HL-60 (cell line): ENCODE data around the gene C19orf73.

Source experiments
- POLR2AphosphoS5 ChIP-seq: IDR thresholded peaks from 2 replicates; pipeline ENCODE4 v1.6.1; 2012; ENCODE audit warnings: low read depth
- TF ChIP-seq, protein P1 (sequence below): IDR thresholded peaks from one replicate; pipeline ENCODE4 v1.5.1; 2011; ENCODE audit warnings: low read length, control low read depth, inconsistent platforms; ENCODE audit not compliant: insufficient read depth

DNA sequence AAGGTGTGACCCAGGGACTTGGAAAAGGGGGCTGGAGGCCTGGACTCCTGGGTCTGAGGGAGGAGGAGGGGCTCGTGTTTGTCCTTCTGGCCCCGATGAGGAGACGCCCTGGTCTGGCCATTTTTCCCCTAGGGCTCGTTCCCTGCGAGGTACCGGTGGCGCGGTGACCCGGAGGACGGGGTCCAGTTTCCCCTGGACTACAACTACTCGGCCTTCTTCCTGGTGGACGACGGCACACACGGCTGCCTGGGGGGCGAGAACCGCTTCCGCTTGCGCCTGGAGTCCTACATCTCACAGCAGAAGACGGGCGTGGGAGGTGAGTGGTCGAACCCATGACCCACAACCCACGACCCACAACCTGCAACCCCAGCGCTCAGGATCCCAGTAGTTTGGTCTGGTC, 49.5 kb upstream of the C19orf73 start:
- TF ChIP-seq, protein P1, sequence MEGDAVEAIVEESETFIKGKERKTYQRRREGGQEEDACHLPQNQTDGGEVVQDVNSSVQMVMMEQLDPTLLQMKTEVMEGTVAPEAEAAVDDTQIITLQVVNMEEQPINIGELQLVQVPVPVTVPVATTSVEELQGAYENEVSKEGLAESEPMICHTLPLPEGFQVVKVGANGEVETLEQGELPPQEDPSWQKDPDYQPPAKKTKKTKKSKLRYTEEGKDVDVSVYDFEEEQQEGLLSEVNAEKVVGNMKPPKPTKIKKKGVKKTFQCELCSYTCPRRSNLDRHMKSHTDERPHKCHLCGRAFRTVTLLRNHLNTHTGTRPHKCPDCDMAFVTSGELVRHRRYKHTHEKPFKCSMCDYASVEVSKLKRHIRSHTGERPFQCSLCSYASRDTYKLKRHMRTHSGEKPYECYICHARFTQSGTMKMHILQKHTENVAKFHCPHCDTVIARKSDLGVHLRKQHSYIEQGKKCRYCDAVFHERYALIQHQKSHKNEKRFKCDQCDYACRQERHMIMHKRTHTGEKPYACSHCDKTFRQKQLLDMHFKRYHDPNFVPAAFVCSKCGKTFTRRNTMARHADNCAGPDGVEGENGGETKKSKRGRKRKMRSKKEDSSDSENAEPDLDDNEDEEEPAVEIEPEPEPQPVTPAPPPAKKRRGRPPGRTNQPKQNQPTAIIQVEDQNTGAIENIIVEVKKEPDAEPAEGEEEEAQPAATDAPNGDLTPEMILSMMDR, result no peak
- TF ChIP-seq POLR2AphosphoS5, result no peak
